Cortex of kidney (tissue), 1 donor: ENCODE data around the gene HOXA3.

ENCODE experiments used
- DNase-seq: peaks from one replicate; lab custom pipeline; 2025; lab: John Stamatoyannopoulos, UW

The HOXA3 gene

GRCh38 chr7:27156508-27156898 is 4.1 kb upstream of the HOXA3 start, which contains the start of gene HOXA7:
Gene HOXA7 (minus strand): TSS chr7:27156675. CDS start chr7:27156545, 130 bp downstream.
- no peak for DNase-seq

DNA sequence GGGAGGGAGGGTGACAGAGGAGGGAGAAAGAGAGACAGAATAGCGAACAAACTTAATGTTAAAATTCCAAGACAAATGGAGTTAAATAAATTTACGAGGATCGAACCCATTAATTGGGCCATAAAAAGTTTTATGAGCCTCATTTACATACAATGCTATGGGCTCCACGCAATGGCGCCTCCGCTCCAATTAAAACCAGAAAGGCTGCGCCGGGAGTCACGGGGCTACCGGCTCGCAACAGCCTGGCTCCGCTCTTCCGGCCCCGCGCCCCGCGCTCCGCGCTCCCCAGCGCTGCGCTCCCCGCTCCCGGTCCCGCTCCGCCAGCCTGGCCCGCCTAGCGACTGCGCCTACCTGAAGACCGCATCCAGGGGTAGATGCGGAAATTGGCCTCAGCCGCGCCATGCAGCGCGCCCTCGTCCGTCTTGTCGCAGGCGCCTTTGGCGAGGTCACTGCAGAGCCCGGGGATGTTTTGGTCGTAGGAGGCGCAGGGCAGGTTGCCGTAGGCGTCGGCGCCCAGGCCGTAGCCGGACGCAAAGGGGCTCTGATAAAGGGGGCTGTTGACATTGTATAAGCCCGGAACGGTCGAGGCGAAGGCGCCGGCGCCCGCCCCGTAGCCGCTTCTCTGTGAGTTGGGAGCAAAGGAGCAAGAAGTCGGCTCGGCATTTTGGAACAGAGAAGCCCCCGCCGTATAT is 3.6 kb upstream of the HOXA3 start:
- no peak for DNase-seq

DNA sequence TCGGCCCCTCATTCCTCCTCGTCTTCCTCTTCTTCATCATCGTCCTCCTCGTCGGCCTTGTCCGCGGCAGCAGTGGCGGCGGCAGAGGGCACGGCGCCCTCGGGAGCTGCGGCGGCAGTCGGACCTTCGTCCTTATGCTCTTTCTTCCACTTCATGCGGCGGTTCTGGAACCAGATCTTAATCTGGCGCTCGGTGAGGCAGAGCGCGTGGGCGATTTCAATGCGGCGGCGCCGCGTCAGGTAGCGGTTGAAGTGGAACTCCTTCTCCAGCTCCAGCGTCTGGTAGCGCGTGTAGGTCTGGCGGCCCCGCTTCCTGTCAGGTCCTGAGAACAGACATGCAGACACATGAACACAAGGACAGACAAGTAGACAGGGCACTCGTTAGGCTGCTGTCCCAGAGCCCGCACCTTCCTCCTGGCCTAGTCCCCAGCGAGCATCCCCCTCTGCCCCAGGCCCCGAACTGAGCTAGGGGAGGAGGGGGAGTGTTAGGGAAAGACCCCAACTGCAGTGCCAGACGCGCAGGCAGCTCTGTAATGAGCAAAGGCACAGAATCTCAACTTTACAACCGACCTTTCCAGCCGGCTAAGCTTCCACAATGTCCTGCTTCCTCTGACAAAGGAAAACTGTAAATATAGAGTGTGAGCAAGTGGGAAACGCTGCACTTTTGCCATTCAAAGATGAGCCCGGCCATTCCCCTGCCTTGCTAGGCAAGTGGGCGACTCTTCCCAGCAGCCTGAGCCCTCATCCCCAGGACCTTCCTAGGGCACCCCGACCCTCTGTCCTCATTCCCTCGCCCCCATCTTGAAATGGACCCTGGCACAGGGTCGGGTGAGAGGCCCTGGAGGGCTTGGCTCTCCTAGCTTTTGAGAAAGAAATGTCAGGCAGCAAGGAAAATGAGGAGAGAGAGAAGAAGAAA is 2.8 kb upstream of the HOXA3 start:
- DNase-seq, result no peak

- no peak for DNase-seq
Observed at GRCh38 chr7:27154369-27154768, 2.0 kb upstream of the HOXA3 start.

GRCh38 chr7:27153526-27153925 is 1.1 kb upstream of the HOXA3 start:
- DNase-seq, result no peak

GRCh38 chr7:27152816-27153442 is 546 bp upstream of the HOXA3 start:
- no peak for DNase-seq

DNA sequence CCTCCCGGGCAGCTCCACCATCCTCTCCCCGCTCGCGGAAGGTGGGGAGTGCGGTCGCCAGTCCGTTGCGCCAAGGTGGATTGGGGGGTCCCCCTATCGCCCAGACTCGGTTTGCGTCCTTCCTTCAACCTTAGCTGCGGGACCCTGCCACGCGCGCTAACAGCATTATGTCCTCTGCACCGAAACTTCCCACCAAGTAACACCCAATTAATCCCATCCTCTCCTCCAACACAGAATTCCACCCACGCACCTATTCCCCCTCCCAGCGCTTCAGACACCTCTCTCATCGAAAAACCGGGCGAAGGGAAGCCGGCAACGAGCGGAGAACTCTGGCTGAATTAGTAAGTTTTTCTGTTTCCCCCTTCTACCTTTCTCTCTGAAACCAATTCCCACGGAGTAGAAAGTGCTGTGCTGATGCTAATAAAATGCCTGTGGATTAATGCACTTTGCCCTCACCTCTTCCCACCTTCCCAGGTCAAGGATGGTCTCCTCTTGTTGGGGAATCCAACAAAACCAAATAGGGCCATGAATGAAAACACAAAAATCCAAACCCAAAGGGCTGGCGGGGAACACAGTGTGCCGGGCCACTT is 947 bp downstream of the HOXA3 start:
- no peak for DNase-seq

DNA sequence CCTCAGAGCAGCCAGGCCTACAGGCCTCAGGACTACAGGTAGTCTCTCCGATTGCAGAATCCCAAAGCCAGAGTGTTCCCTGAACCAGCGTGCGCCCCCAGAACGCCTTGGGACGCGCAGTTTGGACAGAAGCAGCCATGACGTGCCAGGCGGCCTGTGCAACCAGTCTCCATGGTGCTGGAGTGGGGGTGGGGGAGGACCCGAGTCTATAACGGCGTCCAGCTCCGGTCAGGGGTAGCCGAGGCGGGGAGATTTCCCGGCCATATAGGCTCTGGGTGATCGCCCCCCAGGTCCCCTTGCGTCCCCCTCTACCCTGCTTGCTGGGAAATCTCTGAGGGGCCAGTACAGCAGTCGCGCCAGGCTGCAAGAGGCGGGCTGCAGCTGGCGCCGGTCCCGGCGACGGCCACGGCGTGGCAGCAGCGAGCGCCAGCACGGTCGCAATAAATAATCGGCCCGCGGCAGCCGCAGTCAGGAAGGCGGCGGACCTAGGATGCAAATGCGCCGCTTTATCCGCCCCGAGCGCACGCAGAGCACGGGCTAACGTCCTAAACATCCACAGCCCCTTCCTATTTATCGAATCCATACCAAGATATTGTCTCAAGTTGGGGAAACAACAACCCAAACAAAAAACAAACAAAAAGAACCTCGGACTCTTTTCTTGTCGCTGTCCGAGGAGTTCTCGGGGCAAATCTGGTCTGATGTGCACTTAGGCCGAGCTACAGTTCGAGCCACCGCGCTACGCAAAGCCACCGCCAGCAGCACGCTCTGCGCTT is 1.6 kb downstream of the HOXA3 start:
- DNase-seq, result no peak

- DNase-seq, result no peak
Observed at GRCh38 chr7:27149842-27150567, 2.4 kb downstream of the HOXA3 start.

GRCh38 chr7:27148756-27149641 is 3.4 kb downstream of the HOXA3 start:
- no peak for DNase-seq

GRCh38 chr7:27148031-27148755 is 4.2 kb downstream of the HOXA3 start:
- DNase-seq, result no peak

GRCh38 chr7:27147199-27148030 is 5.0 kb downstream of the HOXA3 start, which contains the start of gene HOXA6:
Gene HOXA6 (minus strand): TSS chr7:27147774. CDS start chr7:27147749, 25 bp downstream.
- no peak for DNase-seq

GRCh38 chr7:27146491-27147198 is 5.7 kb downstream of the HOXA3 start:
- no peak for DNase-seq

DNA sequence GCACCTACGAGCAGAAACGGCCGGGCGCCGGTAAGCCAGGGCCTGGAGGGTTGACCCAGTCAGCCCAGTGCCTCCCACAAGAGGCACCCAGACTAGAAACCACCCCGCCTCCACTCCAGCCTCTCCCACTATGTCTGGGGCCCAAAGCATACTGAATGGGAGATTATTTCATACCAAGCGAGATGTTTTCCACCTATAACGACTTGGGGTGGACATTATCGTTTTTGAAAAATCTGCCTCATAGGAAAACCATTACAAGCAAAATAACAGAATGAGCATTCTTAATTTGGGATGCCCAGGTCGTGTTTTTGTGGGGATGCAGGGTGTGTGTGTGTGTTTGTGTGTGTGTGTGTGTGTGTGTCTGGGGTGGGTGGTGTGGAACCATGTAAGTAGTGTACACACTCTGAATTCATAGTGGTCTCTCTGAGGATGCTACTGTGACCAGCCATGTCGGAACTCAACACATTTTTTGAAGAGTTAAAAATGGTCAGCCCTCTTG is 6.4 kb downstream of the HOXA3 start:
- no peak for DNase-seq

DNA sequence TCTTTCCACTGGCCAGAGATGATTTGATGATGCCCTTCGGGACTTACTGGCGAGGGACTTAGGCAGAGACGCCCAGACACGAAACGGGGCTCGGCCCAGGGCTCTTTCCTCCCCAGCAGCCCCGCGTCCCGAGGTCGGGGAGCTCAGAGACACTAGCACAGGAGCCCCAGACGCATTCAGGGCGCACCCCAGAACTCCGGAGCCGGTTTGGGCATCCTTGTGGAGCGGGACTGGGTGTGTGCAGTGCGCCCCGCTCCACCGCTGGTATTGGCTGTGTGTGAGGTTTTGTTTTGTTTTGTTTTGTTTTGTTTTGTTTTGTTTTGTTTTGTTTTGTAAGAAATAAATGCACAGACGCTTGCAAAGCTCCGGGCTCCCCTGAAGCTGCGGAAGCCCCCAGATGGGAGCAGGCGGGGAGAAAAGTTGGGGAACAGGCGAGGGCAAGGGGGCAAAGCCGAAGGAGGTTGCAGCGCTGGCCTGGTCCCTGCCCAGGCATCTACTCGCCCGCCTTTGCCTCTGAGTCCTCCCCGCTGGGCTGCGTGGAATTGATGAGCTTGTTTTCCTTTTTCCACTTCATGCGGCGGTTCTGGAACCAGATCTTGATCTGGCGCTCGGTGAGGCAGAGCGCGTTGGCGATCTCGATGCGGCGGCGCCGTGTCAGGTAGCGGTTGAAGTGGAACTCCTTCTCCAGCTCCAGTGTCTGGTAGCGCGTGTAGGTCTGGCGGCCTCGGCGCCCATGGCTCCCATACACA is 7.0 kb downstream of the HOXA3 start:
- DNase-seq, result no peak

DNA sequence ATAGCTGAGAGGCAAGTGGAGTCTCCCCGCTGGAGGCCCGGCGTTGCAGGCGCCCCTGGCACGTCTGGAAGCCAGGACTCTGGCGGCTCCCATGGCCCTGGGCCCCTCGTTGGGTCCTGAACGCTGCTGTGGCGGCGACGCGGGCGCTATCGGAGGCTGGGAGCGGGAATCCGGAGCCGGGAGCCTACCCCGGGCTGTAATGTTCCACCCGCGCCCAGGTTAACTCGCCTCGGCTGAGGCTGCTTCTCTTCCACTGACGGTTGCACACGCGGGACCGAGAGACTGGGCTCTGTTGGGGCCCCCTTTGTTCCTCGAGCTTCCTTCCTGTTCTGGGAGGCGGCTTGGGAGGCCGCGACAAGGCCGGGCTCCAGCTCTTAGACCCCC is 7.6 kb downstream of the HOXA3 start:
- no peak for DNase-seq
